Kidney tubule cell (primary cell): ENCODE measurements around the gene OLFML2A.
A peak's percentile ranks its signal among the peaks of the same experiment; 100 is the strongest.
"Not testable (repeated sequence)": the region's sequence is repeated elsewhere in the genome, so short reads cannot be mapped to it uniquely, and the experiment has no call there.

Experiments used
- DNase-seq: peaks from one replicate; pipeline ENCODE4 v3.0.0-alpha.2; 2018; ENCODE audit warnings: low spot score

The OLFML2A gene

GRCh38 chr9:124761196-124761595 lies 15.7 kb upstream of the OLFML2A start:
- DNase-seq: no peak

- DNase-seq: no peak
Observed at GRCh38 chr9:124761710-124762109, 15.2 kb upstream of the OLFML2A start.

GRCh38 chr9:124762633-124763032 lies 14.3 kb upstream of the OLFML2A start:
- DNase-seq: no peak

- DNase-seq: no peak
Observed at GRCh38 chr9:124764774-124765438, 12.0 kb upstream of the OLFML2A start.

- no peak for DNase-seq
Observed at GRCh38 chr9:124765439-124765835, 11.5 kb upstream of the OLFML2A start.

- DNase-seq: no peak
Observed at GRCh38 chr9:124766326-124766725, 10.6 kb upstream of the OLFML2A start.

GRCh38 chr9:124766815-124767554 lies 9.9 kb upstream of the OLFML2A start:
- DNase-seq: no peak

GRCh38 chr9:124767821-124768220 lies 9.1 kb upstream of the OLFML2A start:
- DNase-seq: no peak

GRCh38 chr9:124768334-124768733 lies 8.6 kb upstream of the OLFML2A start:
- DNase-seq: no peak

GRCh38 chr9:124768750-124769548 lies 8.0 kb upstream of the OLFML2A start:
- DNase-seq: no peak

- peak; percentile 45 for DNase-seq
Observed at GRCh38 chr9:124769549-124770358, 7.2 kb upstream of the OLFML2A start.

GRCh38 chr9:124770359-124771020 lies 6.4 kb upstream of the OLFML2A start:
- DNase-seq: no peak

- peak; percentile 96 for DNase-seq
Observed at GRCh38 chr9:124771021-124771866, 5.7 kb upstream of the OLFML2A start, which contains the start of gene NR6A1. TSS of gene NR6A1 (minus strand) at chr9:124771311.

- DNase-seq: peak; percentile 76
Observed at GRCh38 chr9:124771867-124772679, 4.9 kb upstream of the OLFML2A start.

- not testable (repeated sequence) for DNase-seq
Observed at GRCh38 chr9:124772877-124773276, 4.1 kb upstream of the OLFML2A start.

GRCh38 chr9:124773473-124774128 lies 3.3 kb upstream of the OLFML2A start:
- DNase-seq: no peak

GRCh38 chr9:124774129-124774978 lies 2.6 kb upstream of the OLFML2A start:
- DNase-seq: peak; percentile 79

GRCh38 chr9:124776618-124776953 lies 347 bp upstream of the OLFML2A start:
- DNase-seq: no peak
